GM11168 (cell line): ENCODE measurements around the gene TMEM86A.

ENCODE experiments used
- in situ Hi-C: fragments of 300-500 bp; cut with MboI; formaldehyde crosslinking; loops from one replicate; pipeline ENCODE4 v1.12.0; 2022; ENCODE audit warnings: low sequenced_read_pairs; ENCODE audit not compliant: unreplicated experiment

The TMEM86A gene

DNA sequence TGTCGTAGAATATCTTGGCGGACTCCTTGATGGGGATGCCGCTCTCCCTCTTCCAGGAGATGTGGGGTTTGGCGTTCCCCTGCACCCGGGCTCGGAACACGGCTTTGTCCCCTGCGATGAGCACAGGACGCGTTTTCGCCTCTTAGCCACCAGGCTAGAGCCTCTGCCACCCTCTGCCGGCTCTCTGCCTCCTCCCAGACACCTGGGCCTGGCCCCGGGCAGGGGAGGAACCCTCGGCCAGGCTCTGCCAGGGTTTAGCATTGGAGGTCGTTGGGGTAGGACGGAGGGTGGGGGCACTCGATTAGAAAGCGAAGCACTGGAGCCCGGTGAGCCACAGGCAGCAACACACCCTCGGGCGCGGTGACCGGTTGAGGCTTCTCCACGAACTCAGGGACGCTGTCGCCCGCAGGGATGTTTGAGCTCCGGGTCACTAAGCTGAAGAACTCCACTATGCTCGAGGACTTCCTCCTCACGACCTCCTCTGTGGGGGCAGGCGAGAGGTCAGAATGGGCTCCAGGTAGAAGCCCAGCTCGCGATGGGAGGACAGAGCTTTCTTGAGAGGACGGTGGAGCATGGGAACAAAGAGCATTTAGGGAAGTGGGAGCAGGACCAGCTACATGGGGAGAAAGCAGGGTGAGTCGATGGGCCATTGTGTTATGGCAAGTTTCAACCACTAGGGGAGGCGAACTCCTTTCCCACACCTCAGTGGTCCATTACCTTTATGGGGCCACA lies 23.1 kb downstream of the TMEM86A start:
- in situ Hi-C loops, result no loop called here

DNA sequence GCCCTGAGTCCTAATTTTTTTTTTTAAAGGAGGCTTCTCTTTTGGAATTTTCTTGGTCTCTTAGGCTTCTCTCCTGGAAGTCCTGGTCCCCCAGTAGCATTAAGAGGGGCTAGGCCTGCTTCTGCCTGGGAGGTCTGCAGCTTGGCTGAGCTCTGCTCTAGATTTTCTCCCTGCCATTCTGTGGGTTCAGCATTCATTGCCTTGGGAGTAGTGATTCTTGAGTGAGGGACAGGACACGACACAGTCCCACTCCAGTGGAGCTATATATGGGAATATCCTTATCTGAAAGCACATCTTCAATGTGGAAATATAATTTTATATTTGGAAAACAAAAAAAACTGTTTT lies 23.7 kb downstream of the TMEM86A start:
- in situ Hi-C loops, result no loop called here

DNA sequence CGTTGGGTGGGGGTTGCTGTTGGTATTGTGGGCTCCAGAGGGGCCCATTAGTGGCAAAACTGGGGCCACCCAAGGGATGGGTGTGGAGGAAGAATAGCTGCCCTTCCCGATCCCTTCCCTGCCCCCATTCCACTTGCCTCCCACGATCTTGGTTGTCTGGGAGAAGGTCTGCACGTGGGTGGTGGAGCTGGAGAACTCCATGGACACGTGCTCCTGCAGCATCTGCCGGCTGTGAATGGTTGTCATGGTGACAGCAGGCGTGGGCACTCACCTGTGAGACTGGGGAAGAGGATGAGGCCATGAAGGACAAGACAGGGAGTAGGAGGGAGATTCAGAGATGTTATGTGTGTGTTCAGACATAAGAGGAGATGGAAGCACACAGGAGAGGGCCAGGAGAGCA lies 25.4 kb downstream of the TMEM86A start:
- in situ Hi-C loops, result no loop called here

DNA sequence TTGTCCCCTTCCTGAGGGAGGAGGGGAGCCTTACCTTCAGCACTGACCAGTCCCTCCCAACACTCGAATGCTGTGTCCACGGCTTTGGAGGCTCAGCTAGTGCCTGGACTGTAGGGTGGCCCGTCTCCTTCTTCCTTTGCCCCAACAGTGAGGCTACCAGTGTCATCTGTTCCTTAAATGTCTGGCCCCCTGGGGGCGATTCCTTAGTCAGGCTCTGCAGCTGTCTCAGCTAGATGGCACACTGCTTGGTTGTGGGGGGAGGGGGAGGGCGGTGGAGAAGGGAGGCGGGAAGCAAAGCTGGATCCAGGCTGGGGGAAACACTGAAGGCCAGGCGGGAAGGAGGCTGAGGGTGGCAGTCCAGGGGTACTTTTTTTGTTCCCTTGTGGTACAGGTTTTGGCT lies 27.5 kb downstream of the TMEM86A start, which contains the start of gene IGSF22:
TSS of gene IGSF22 (minus strand) at position 149 of the 400 bp plus-strand sequence. CDS start 1,952 bp downstream, outside the sequence.
- in situ Hi-C loops, result no loop called here

DNA sequence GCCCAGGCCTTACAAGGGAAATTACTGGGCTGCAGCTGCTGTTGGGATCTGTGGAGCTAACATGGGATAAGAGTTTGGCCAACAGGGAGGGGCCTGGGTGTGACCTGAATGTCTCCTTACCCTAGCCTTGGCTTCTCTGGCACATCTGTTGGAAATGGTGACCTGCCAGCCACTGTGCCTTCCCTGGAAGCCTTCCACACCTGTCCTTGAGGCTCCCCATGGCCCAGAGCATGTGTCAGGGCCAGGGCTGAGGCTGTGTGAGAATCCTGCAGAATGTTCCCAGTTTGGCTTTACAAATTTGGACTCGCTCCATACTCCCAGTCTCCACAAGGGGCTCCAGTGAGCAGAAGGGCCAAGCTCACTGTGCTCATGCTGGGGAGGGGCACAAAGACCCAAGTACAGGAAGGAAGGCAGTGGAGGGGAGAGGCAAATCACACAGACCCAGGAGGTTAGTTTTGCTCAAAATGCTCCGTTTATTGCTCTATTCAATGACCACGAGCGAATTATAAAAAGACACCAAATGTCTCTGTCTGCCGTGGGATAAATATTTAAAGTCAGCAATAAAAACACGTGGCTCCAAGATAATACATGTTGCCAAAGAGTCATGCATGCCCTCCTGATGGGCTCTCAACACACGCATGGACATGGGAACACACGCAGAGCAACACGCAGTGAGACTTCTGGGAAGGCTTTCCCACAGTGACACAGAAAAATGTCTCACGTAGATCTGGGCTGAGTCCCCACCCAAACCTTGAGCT lies 29.1 kb downstream of the TMEM86A start:
- in situ Hi-C loops, result no loop called here

DNA sequence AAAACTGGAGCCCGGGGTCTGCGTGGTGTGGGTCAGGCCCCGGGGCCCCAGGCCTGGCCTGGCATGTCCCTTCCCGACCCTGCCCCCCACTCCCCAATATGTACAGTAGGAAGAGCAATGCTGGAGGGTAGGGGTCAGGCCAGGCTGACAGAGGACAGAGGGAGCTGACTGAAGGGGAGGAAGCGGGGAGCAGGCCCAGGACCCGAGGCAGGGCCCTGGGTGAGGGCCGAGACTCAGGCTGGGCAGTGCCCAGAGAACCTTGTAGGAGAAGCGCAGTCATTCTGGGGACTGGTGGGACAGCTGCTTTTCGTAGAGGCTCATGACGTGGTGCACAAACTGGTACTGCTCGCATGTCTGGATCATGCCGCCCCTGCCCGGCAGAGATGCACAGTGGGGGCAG lies 30.1 kb downstream of the TMEM86A start:
- in situ Hi-C loops, result no loop called here

DNA sequence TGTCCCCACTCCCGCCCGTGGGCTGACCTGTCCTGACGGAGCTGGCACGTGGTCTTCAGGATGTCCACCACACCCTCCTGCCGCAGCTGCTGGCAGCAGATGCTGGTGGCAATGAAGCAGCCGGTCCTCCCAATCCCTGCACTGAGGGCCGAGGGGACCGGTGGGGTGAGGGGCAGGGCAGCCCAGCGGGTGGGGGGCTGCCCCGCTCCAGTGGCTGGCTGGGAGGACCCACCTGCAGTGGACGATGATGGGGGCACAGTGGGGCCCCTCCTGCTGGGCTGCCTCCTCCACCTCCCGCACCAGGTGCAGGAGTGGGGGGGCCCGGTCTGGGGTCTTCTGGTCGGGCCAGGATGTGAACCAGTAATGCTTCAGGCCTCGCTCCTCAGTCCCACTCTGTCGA lies 30.8 kb downstream of the TMEM86A start:
- in situ Hi-C loops, result no loop called here

DNA sequence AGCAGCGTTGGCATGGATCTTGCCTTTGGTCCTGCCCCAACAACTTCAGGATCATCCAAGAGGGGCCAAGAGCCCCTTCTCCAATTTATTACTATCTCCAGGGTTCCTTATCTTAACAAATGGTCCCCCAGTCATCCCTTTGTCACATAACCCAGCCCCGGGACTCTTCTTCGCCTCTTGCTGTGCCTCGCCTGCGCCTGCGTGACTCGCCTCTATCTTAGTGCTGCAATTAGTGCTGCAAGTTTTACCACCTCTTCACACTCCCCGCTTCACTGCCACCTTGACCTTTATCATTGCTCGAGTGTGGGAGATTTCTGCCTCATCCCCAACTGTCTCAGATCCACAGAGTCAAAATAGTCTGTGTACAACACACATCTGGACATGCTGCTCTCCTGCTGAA lies 31.4 kb downstream of the TMEM86A start:
- in situ Hi-C loops, result no loop called here

DNA sequence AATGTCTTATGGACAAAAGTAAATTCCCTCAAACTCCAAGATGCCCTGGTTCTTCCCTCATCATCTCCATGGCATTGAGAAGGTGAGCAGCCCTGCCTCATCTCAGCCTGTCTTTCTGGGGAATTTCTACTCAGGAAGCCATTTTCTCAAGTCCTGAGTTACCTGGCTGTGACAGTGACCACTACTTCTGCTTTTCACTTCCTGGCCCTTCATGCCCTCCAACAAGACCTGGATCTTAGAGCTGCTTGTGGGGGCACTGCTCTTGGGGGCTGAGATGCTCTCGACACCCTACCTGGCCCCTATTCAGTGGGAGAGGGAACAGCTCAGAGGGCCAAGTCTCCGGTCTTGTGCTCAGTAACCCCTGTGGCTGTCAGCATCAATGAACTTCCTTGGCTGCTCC lies 32.9 kb downstream of the TMEM86A start:
- in situ Hi-C loops, result no loop called here

DNA sequence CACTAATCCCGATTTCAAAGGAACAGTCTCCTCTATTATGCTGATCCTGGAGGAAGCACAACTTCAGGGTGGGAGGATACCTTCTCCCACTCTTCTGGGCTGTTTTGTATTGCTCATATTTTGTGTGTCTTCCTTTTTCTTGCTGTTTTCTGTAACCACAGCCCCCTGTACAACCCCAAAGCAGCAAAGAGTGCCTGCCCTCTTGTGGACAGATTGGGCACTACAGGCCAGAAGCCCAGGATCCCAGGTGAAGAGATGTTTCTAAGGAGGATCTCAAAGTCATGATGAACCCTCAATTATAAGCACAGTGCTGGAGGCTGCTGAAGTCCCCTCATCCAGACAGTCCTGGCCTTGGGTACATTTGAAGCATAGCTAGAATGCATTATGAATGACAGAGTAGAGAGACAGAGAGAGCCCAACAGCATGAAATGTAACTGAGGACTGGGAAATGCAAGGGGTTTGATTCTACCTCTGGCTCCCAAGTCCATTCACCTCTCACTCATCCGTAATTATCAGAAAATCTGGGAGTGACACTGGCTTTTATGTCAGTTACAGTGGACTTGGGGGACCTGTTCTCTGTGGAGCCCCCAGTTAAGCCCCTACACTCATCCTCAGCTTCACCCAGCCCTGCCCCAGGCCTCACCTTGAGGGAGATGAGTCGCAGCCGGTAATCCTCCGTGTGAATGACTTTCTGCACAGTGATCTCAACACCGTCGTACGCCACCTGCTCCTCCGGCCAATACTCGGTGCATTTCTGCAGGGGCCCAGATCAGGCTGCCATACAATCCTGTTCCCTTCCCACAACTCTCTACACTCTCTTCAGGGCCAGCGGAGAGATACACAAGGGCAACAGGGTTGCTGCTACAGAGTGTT lies 33.6 kb downstream of the TMEM86A start:
- in situ Hi-C loops, result no loop called here

DNA sequence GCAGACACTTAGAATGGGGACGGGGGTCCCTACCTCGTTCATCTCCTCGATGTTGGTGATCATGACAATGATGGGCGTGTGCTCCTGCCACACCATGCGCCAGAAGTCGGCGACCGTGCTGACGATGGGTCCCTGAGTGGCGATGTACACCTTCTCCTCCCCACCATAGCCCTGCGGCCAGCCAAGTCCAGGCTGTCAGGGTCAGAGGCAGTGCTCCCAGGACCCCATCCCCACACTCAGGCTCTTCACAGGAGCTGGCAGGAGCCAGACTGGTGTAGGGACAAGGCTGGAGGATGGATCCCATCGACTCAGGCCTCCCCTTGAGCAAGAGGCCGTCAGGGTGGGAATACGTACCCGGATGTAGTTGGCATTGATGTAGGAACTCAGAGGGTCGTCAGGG lies 34.6 kb downstream of the TMEM86A start:
- in situ Hi-C loops, result no loop called here

DNA sequence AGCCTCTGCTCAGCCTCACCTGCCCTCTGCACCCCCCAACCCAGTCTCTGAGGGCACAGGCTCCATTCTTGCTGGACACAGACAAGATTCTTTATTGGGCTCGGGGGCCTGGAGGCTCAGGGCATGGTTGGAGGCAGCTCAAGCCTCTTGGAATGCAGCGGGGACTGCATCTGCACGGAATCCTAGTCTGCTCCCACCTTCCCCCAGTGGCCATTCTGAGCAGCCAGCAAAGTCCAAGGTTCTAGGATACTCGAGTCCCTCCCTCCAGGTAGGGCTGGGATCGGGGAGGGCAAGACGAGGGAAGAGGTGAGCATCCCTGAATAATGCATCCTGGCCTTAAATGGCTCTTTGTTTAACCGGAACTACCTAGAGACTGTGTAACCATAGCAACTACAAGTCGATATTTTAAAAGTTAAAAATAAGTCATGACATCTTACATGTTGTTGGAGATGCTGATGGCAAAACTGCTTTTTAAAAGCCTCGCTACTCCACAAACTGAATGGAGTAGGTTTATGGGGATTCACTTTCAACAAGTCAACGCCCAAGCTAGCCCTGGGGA lies 38.1 kb downstream of the TMEM86A start:
- in situ Hi-C loops, result no loop called here

DNA sequence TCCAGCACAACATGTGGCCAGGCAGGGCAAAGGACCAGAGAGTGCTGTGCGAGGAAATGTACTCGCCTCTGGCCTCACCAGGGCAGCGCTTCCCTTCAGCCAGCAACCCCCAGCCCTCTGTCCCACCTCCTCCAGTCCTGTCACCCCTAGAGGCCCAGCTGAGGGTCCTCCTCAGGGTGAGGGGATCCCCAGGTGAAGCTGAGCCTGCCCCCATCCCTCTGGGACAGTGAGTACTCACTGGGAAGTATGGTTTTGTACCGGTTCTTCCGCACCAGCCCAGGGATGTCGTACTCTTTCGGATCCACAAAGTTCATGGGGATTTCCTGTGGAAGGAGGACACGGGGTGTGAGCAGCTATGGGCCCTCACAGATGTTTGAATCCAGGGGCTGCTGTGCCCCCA lies 39.1 kb downstream of the TMEM86A start:
- in situ Hi-C loops, result no loop called here

DNA sequence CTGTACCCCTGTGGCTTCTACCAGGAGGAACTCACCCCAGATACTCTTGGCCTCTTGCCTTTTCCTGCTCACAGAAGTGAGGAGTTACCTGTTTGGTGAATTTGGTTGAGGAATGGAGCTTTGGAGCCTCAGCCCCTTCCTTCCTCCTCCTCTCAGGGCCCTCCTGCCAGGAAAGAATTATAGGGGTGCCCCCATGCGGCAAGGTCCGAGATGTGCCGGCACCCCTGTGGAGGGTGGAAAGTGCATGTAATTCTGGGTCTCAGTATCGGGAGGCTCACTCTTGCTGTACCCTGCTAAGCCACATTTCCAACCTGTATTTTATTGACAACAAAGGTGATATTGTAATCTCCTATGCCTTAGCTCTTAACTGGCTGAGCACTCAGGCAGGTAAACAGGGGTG lies 41.1 kb downstream of the TMEM86A start:
- in situ Hi-C loops, result no loop called here

DNA sequence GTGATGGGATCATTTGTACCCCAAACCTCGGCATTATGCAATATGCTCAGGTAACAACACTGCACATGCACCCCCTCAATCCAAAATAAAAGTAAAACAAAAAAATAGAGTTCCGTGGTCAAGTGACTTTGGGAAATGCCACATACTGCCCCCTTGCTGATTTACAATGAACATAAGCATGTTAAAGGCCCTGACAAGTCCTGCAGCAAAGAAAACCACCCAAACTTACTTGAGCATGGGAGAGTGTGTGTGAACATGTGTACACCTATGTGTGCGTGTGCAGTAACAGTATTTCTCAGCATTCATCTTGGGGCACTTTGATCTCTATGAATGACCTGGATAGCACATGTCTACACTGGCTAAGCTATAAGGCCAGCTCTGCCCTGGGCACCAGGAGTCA lies 43.2 kb downstream of the TMEM86A start:
- in situ Hi-C loops, result no loop called here

DNA sequence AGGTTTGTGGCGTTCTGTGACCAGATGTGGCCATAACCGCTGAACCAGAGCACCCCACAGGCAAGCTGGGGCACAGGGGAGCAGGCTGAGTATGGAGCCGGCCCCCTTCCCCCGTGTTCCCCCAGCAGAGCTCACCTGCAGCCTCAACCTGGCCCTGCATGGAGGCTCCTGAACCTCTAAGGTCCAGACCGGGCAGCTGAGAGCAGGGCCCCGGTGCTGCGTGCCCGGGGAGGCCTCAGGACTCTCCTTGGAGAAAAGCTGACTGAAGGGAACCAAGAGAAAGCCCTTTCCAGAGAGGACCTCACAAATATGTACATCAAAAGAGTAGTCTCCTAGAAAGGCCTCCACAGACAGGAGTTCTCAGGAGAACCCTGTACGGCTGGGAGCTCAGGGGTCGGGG lies 44.8 kb downstream of the TMEM86A start:
- in situ Hi-C loops, result no loop called here

DNA sequence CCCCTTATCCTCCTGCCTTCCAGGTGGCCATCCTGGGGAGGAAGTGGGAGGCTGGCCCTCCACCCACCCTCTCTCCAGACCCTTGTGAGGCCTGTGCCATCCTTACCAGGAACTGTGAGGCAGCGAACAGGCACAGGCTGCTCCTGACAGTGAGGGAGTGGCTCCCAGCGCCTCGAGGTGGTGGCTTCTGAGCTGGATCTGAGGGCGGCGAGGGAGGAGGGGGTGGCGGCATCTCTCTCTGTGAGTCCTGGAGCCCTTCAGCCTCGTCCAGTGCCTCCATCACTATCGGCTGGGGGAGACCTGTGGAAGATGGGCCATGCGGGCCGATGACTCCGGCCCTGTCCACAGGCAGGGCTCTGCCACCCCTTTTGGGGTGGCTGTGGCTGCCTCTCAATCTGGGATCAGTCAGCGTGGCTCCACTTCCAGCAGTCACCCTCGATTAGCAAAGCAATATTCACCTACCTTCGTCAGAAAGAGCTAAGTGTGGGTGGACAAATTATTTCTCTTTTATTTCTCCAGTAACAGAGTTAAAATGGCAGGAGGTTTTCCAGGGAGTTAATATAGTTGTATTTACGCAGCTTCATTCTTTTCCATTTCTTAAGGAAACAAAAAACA lies 45.4 kb downstream of the TMEM86A start:
- in situ Hi-C loops, result no loop called here

DNA sequence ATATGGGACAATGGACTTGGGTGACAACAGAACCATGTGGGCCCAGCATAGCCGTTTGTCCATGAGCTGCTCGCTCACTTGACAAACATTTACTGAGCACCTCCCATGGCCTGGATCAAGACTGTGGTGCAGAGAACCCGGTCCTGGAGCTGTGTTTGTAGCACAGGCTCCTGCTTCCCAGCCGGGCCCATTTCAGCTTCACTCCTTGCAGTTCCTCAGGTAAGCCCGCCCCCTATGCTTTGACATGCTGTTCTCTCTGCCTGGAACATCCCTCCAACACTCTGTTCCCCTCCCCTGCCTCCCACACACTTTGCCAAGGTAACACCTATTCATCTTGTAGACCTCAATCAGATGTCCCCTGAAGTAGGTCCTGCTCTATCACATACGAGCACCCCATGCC lies 46.7 kb downstream of the TMEM86A start:
- in situ Hi-C loops, result no loop called here

DNA sequence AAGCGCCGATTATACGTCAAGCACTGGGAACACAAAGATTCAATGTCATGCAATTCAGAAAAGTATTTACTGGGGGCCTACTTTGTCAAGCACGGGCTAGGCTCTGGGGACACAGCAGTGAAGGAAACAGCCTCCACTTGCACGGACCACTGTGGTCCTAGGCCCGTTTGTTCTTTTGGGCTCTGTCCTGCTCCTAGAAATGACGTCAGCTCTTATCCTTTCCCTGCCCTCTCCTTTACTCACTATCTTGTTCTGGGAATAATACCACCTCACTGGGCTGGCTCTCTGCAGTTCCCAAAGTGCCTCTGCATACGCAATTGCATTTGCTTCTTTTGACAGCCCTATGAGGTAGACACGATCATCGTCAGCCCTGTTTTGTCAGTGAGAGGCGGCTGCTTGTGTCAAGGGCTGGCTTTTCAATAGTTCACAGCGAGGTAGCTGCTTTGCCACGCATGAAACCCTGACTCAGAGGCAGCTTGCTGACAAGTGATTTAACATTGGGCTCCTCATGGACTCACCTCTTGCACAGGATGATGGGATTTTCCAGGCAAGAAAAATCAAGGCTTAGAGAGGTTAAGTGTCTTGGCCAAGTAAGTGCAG lies 50.3 kb downstream of the TMEM86A start:
- in situ Hi-C loops, result no loop called here
